K562 (cell line): ENCODE data around the gene GADD45B. TPM values are rescaled to one million over a fixed set of nuclear protein-coding genes. Genes with fewer than 3 reads are reported as not detected.

Experiments used
- AFF4 ChIP-seq: sonication (generic); formaldehyde crosslinking; IDR thresholded peaks from 2 replicates; pipeline ENCODE4 v1.8.0; 2023; ENCODE audit warnings: mild to moderate bottlenecking, missing genetic modification reagents
- CBX2 ChIP-seq: fragments of 200-600 bp; sonication (generic); IDR thresholded peaks from one replicate; pipeline ENCODE4 v1.6.1; 2012; ENCODE audit warnings: mild to moderate bottlenecking, low read length, inconsistent platforms; ENCODE audit not compliant: insufficient read depth, poor library complexity, severe bottlenecking
- ETV5 ChIP-seq: sonication (generic); formaldehyde crosslinking; IDR thresholded peaks from 2 replicates; pipeline ENCODE4 v1.4.0; 2020; ENCODE audit warnings: low read depth, mild to moderate bottlenecking, missing genetic modification reagents
- MYBL2 ChIP-seq, 2 experiments: fragments of 450-650 bp in 1 of 2; sonication (generic) in 1 of 2; formaldehyde crosslinking in 1 of 2; IDR thresholded peaks; 2 replicates each; pipeline versions ENCODE4 v1.6.1 to v1.8.1; 2017 to 2022; ENCODE audit warnings: borderline replicate concordance in 1 of 2, inconsistent platforms in 1 of 2, low read depth in 1 of 2, mild to moderate bottlenecking in 1 of 2, missing genetic modification reagents in 1 of 2, moderate library complexity in 1 of 2
- NCOA6 ChIP-seq: fragments of 450-650 bp; IDR thresholded peaks from 2 replicates; pipeline ENCODE4 v1.6.1; 2017; ENCODE audit warnings: mild to moderate bottlenecking
- RBBP5 ChIP-seq: fragments of 200-600 bp; sonication (generic); IDR thresholded peaks from 2 replicates; pipeline ENCODE4 v1.6.1; 2012; ENCODE audit warnings: borderline replicate concordance, mild to moderate bottlenecking, low read length, control low read depth, inconsistent platforms; ENCODE audit not compliant: insufficient read depth, poor library complexity, severe bottlenecking
- RBM22 ChIP-seq: fragments of 200-400 bp; formaldehyde crosslinking; IDR thresholded peaks from 2 replicates; pipeline ENCODE4 v1.6.1; 2018; ENCODE audit warnings: low read length, low read depth; ENCODE audit not compliant: poor library complexity, severe bottlenecking
- TEAD4 ChIP-seq, 2 experiments: sonication (generic) in 1 of 2; formaldehyde crosslinking in 1 of 2; IDR thresholded peaks; 2 replicates each; pipeline versions ENCODE4 v1.6.1 to v1.8.0; 2012 to 2022; ENCODE audit warnings: borderline replicate concordance in 1 of 2, inconsistent platforms in 1 of 2, low read length in 1 of 2, mild to moderate bottlenecking in 1 of 2, missing genetic modification reagents in 1 of 2
- ZBTB11 ChIP-seq, 3 experiments: fragments of 200-800 bp in 1 of 3; fragments of 250-450 bp in 1 of 3; fragments of 450-650 bp in 1 of 3; sonication (Bioruptor Pico) in 1 of 3; sonication (Bioruptor generic) in 1 of 3; formaldehyde crosslinking in 1 of 3; IDR thresholded peaks; 2 replicates each; pipeline versions ENCODE4 v1.6.1 to v1.8.0; 2016 to 2022; ENCODE audit warnings: mild to moderate bottlenecking in 2 of 3, missing genetic modification characterization in 2 of 3, missing compliant biosample characterization in 1 of 3, moderate library complexity in 1 of 3
- ZNF431 ChIP-seq: sonication (generic); formaldehyde crosslinking; IDR thresholded peaks from 2 replicates; pipeline ENCODE4 v1.8.0; 2022; ENCODE audit warnings: mild to moderate bottlenecking, missing genetic modification reagents
- polyA plus RNA-seq, 8 experiments: library from polyadenylated mRNA; depleted of rRNA in 4 of 8; stranded (reverse) in 5 of 8; unstranded in 3 of 8; fragments of >200 nt; fragmentation: Nextera tagmentation in 2 of 8; fragmentation: Illumina TruSeq in 1 of 8; extraction: Ambion mirVana in 2 of 8; extraction: Trizol in 1 of 8; gene quantifications; 2 replicates each; pipeline versions ENCODE4 v1.2.1 to v1.2.3, GENCODE V29; 2011 to 2014; ENCODE audit warnings: inconsistent platforms in 1 of 8, missing spikeins in 1 of 8
- total RNA-seq, 7 experiments: library from RNA; depleted of rRNA in 6 of 7; stranded (reverse); fragments of >200 nt in 6 of 7; fragmentation: Illumina TruSeq in 2 of 7; extraction: Trizol in 2 of 7; gene quantifications; 2 replicates each; pipeline versions ENCODE4 v1.2.1 to v1.2.3, GENCODE V29; 2011 to 2021; ENCODE audit warnings: low replicate concordance in 1 of 7
- TF ChIP-seq, protein P1 (sequence below): fragments of 450-650 bp; formaldehyde crosslinking; IDR thresholded peaks from 2 replicates; pipeline ENCODE4 v1.4.0; 2022; ENCODE audit warnings: missing genetic modification characterization
- TF ChIP-seq, protein P2 (sequence below): fragments of 450-650 bp; IDR thresholded peaks from 2 replicates; pipeline ENCODE4 v1.6.1; 2017; ENCODE audit warnings: antibody characterized with exemption

Gene GADD45B
- total and polyA plus RNA-seq, 9 of the 15 experiments (the other 6 are each of a cell fraction or from before 2014, with no cell fraction given), result 0.06 to 4.1 (median 2.1) TPM

DNA sequence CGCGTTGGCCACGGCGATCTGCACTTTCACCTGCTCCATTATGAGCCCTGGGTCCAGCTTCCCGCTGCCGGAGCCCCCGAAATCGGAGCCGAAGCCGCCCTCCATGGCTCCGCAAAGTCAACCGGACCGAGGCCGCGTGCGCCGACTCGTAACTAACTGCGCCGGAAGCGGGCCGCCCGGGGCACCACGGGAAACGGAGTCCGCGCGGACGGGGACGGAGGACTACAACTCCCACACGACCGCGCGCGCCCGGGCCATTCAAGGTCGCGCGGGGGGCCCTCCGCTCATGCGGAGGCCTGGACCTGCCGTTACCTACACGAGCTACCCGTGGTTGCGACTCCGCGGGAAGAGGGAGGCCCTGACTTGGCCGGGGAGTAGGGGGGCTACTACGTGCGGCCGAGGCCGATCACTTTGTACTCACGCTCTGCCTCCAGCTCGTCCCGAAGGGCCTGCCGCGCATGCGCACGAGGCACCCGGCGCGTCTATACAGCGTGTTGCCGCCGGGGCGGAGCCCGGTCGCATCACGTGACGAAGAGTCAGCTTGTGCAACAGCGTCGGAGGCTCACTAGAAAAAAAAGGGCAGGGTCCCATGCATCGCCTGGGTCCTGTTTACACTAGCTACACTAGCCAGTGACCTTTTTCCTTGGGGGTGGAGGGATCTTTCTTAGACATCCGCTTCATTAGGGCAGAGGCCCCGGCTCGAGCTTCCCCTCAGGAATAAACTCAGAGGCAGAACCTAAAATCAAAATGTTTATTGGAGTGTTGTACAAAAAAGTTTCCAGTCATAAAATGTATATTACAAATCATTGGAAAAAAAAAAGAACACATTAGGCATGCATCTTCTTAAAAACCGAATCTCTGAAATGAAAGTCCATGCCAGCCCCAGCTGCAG, 48.3 kb upstream of the GADD45B start, which contains the start of gene TIMM13 (continued):
- no peak; the same call in 1 of the 2 replicates for TF ChIP-seq AFF4
- peak in 1 of 3 experiments; percentile 84; a peak in 2 of 6 replicates for TF ChIP-seq ZBTB11 (CRISPR knock-in tag; IDR thresholded peaks at IDR 0.05)
- TF ChIP-seq ETV5 (CRISPR knock-in tag), result peak; percentile 69; the same call in 1 of the 2 replicates
- no peak for TF ChIP-seq RBM22
- TF ChIP-seq, protein P1, sequence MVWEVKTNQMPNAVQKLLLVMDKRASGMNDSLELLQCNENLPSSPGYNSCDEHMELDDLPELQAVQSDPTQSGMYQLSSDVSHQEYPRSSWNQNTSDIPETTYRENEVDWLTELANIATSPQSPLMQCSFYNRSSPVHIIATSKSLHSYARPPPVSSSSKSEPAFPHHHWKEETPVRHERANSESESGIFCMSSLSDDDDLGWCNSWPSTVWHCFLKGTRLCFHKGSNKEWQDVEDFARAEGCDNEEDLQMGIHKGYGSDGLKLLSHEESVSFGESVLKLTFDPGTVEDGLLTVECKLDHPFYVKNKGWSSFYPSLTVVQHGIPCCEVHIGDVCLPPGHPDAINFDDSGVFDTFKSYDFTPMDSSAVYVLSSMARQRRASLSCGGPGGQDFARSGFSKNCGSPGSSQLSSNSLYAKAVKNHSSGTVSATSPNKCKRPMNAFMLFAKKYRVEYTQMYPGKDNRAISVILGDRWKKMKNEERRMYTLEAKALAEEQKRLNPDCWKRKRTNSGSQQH (CRISPR knock-in tag), result no peak
- TF ChIP-seq NCOA6, result no peak
- TF ChIP-seq RBBP5, result peak; percentile 91
- TF ChIP-seq, protein P2, sequence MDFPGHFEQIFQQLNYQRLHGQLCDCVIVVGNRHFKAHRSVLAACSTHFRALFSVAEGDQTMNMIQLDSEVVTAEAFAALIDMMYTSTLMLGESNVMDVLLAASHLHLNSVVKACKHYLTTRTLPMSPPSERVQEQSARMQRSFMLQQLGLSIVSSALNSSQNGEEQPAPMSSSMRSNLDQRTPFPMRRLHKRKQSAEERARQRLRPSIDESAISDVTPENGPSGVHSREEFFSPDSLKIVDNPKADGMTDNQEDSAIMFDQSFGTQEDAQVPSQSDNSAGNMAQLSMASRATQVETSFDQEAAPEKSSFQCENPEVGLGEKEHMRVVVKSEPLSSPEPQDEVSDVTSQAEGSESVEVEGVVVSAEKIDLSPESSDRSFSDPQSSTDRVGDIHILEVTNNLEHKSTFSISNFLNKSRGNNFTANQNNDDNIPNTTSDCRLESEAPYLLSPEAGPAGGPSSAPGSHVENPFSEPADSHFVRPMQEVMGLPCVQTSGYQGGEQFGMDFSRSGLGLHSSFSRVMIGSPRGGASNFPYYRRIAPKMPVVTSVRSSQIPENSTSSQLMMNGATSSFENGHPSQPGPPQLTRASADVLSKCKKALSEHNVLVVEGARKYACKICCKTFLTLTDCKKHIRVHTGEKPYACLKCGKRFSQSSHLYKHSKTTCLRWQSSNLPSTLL, result no peak
- TF ChIP-seq ZNF431 (CRISPR knock-in tag), result no peak; the same call in 1 of the 2 replicates
- no peak for TF ChIP-seq TEAD4 (IDR thresholded peaks at IDR 0.05; ENCODE audit: low read length)
- no peak for TF ChIP-seq TEAD4 (CRISPR knock-in tag; IDR thresholded peaks at IDR 0.05; ENCODE audit: borderline replicate concordance)
- TF ChIP-seq MYBL2 (IDR thresholded peaks at IDR 0.05; ENCODE audit: low read depth), result no peak
- TF ChIP-seq MYBL2 (CRISPR knock-in tag; IDR thresholded peaks at IDR 0.05; ENCODE audit: borderline replicate concordance), result no peak
- TF ChIP-seq CBX2, result no peak
